HepG2 (cell line): ENCODE data around the gene GSTP1. TPM values are rescaled to one million over a fixed set of nuclear protein-coding genes. Genes with fewer than 3 reads are reported as not detected.

Experiments used
- ATAC-seq: fragments of 200-7000 bp; cut with Tn5 transposase; 3 replicates; pipeline ENCODE4 v1.9.1; 2020; ENCODE audit warnings: mild to moderate bottlenecking, moderate library complexity
- BruUV-seq: library from RNA; stranded (reverse); fragments of 400-500 nt; replicated peaks from 2 replicates; lab custom pipeline; 2021; lab: Mats Ljungman, UMichigan
- CTCF ChIA-PET: fragments of 300-600 bp; formaldehyde crosslinking; extraction: SDS; loops from one replicate; lab custom pipeline; 2021; ENCODE audit warnings: low total read pairs, inconsistent platforms, low intra/inter-chr PET ratio; lab: Yijun Ruan, JAX
- POLR2A ChIA-PET: fragments of 350-600 bp; sonication (Branson Sonifier 250); formaldehyde crosslinking; loops from one replicate; lab custom pipeline; 2020; ENCODE audit warnings: antibody characterized with exemption, inconsistent platforms; lab: Yijun Ruan, JAX
- DNase-seq: peaks from one replicate; pipeline ENCODE4 v3.0.0-alpha.2; 2015; ENCODE audit warnings: low spot score
- FAIRE-seq: peaks from 3 replicates; lab custom pipeline; 2011; peaks lifted over from hg19 to GRCh38; lab: Jason Lieb, UNC
- H2AFZ ChIP-seq: one replicate; pipeline ENCODE4 v1.6.1; 2011; ENCODE audit warnings: low read length, inconsistent platforms
- H3K27ac ChIP-seq: fragments of 300-600 bp; 3 replicates; pipeline ENCODE4 v1.8.0; 2011; ENCODE audit warnings: mixed run types, mild to moderate bottlenecking, mixed read lengths, low read length, inconsistent platforms; ENCODE audit not compliant: insufficient read depth; ENCODE audit errors: extremely low read length
- H3K27me3 ChIP-seq, 2 experiments: fragments of 200-600 bp in 1 of 2; 2 replicates in 1 of 2; 3 replicates in 1 of 2; pipeline versions ENCODE4 v1.6.0 to v1.8.0; 2011; ENCODE audit warnings: low read length in 2 of 2, mild to moderate bottlenecking in 2 of 2, moderate library complexity in 2 of 2, inconsistent platforms in 1 of 2; ENCODE audit not compliant: insufficient read depth in 2 of 2, control insufficient read depth in 1 of 2
- H3K36me3 ChIP-seq, 2 experiments: fragments of 200-600 bp in 1 of 2; replicated peaks in 1 of 2; 2 replicates in 1 of 2; 3 replicates in 1 of 2; pipeline versions ENCODE4 v1.5.1 to v1.8.0; 2011; ENCODE audit warnings: low read length in 2 of 2, inconsistent platforms in 1 of 2; ENCODE audit not compliant: insufficient read depth in 2 of 2, control insufficient read depth in 1 of 2
- H3K4me1 ChIP-seq: 2 replicates; pipeline ENCODE4 v1.5.1; 2012; ENCODE audit warnings: low read length, inconsistent platforms; ENCODE audit not compliant: insufficient read depth
- H3K4me2 ChIP-seq: 2 replicates; pipeline ENCODE4 v1.6.0; 2011; ENCODE audit warnings: low read depth, low read length, inconsistent platforms
- H3K4me3 ChIP-seq, 3 experiments: fragments of 200-600 bp in 1 of 3; sonication (generic), shearing (Covaris generic) in 1 of 3; replicated peaks in 1 of 3; 2 replicates each; pipeline ENCODE4 v1.5.1; 2011 to 2016; ENCODE audit warnings: low read length in 3 of 3, inconsistent platforms in 2 of 3, low read depth in 2 of 3, mild to moderate bottlenecking in 2 of 3, control low read depth in 1 of 3, mixed read lengths in 1 of 3; ENCODE audit not compliant: insufficient read depth in 1 of 3
- H3K79me2 ChIP-seq: one replicate; pipeline ENCODE4 v1.6.1; 2011; ENCODE audit warnings: low read length, inconsistent platforms; ENCODE audit not compliant: insufficient read depth
- H3K9ac ChIP-seq: 2 replicates; pipeline ENCODE4 v1.6.0; 2011; ENCODE audit warnings: mild to moderate bottlenecking, low read depth, low read length, inconsistent platforms; ENCODE audit not compliant: insufficient read depth
- H3K9me3 ChIP-seq: 2 replicates; pipeline ENCODE4 v1.5.1; 2012; ENCODE audit warnings: mild to moderate bottlenecking, low read length
- H4K20me1 ChIP-seq: 2 replicates; pipeline ENCODE4 v1.6.0; 2011; ENCODE audit warnings: inconsistent platforms, mild to moderate bottlenecking, low read length, moderate library complexity; ENCODE audit not compliant: insufficient read depth
- CBX2 ChIP-seq, 2 experiments: fragments of 200-600 bp in 1 of 2; sonication (generic); formaldehyde crosslinking in 1 of 2; IDR thresholded peaks; 2 replicates each; pipeline versions ENCODE4 v1.7.0 to v1.8.1; 2018 to 2022; ENCODE audit warnings: low read depth in 2 of 2, low read length in 1 of 2, mild to moderate bottlenecking in 1 of 2, missing genetic modification reagents in 1 of 2
- HES4 ChIP-seq: sonication (generic); formaldehyde crosslinking; IDR thresholded peaks from 2 replicates; pipeline ENCODE4 v1.9.0; 2021; ENCODE audit warnings: mild to moderate bottlenecking, missing genetic modification reagents, borderline replicate concordance
- KAT8 ChIP-seq: IDR thresholded peaks from 2 replicates; pipeline ENCODE4 v1.6.1; 2016; ENCODE audit warnings: missing genetic modification reagents, missing compliant biosample characterization
- KDM3A ChIP-seq: IDR thresholded peaks from 2 replicates; pipeline ENCODE4 v1.6.1; 2018; ENCODE audit warnings: low read depth, missing compliant biosample characterization
- POLR2G ChIP-seq: fragments of 200-400 bp; formaldehyde crosslinking; IDR thresholded peaks from 2 replicates; pipeline ENCODE4 v1.6.1; 2018; ENCODE audit warnings: mild to moderate bottlenecking, low read depth, low read length, moderate library complexity
- SRSF4 ChIP-seq: fragments of 200-400 bp; formaldehyde crosslinking; IDR thresholded peaks from one replicate; pipeline ENCODE4 v1.6.1; 2018; ENCODE audit warnings: mild to moderate bottlenecking, low read depth, low read length, moderate library complexity; ENCODE audit not compliant: poor library complexity, severe bottlenecking
- ZKSCAN8 ChIP-seq: IDR thresholded peaks from 2 replicates; pipeline ENCODE4 v1.6.1; 2016; ENCODE audit warnings: borderline replicate concordance, missing genetic modification reagents, missing compliant biosample characterization
- ZNF510 ChIP-seq: sonication (generic); formaldehyde crosslinking; IDR thresholded peaks from 2 replicates; pipeline ENCODE4 v1.4.0; 2020; ENCODE audit warnings: low read depth, mild to moderate bottlenecking, missing genetic modification reagents
- ZNF512B ChIP-seq: sonication (generic); formaldehyde crosslinking; IDR thresholded peaks from 2 replicates; pipeline ENCODE4 v1.5.1; 2020; ENCODE audit warnings: missing genetic modification reagents, mild to moderate bottlenecking, borderline replicate concordance
- ZNF790 ChIP-seq: sonication (generic); formaldehyde crosslinking; IDR thresholded peaks from 2 replicates; pipeline ENCODE4 v1.8.0; 2022; ENCODE audit warnings: missing genetic modification reagents, mild to moderate bottlenecking, borderline replicate concordance
- WGBS: methylation state at CpG from one replicate; pipeline ENCODE4 v1.1.6; 2017; ENCODE audit warnings: low lambda C conversion rate; 5-methylcytosine and 5-hydroxymethylcytosine counted together
- in situ Hi-C: cut with HindIII; loops from 2 replicates; pipeline ENCODE4 v1.10.0; 2017; ENCODE audit warnings: low pct_unique_long_range_greater_than_20kb; ENCODE audit not compliant: extremely low pct_ligation_motif_present
- intact Hi-C: fragments of 100-400 bp; cut with micrococcal nuclease; formaldehyde crosslinking; loops from one replicate; pipeline ENCODE4 v1.10.0; 2022; ENCODE audit not compliant: unreplicated experiment
- polyA plus RNA-seq, 8 experiments: library from polyadenylated mRNA; depleted of rRNA in 3 of 8; stranded (reverse) in 7 of 8; unstranded in 1 of 8; fragments of >200 nt; fragmentation: Illumina TruSeq in 4 of 8; extraction: Trizol in 4 of 8; gene quantifications; 2 replicates each; pipeline versions ENCODE4 v1.2.1 to v1.2.3, GENCODE V29; 2011 to 2016; ENCODE audit warnings: low read depth in 4 of 8, missing spikeins in 1 of 8, mixed read lengths in 1 of 8; ENCODE audit not compliant: insufficient read depth in 1 of 8
- total RNA-seq, 5 experiments: library from RNA; depleted of rRNA; stranded (reverse); fragments of >200 nt; fragmentation: Illumina TruSeq; extraction: Trizol; gene quantifications; 2 replicates each; pipeline ENCODE4 v1.2.3, GENCODE V29; 2016; ENCODE audit warnings: low read depth in 1 of 5
- TF ChIP-seq, protein P1 (sequence below): sonication (generic); formaldehyde crosslinking; IDR thresholded peaks from 2 replicates; pipeline ENCODE4 v1.5.1; 2020; ENCODE audit warnings: mild to moderate bottlenecking, missing genetic modification reagents, moderate library complexity
- TF ChIP-seq, protein P2 (sequence below): sonication (generic); formaldehyde crosslinking; IDR thresholded peaks from 2 replicates; pipeline ENCODE4 v1.4.0; 2020; ENCODE audit warnings: mild to moderate bottlenecking, low read depth, missing genetic modification reagents

The GSTP1 gene
- total and polyA plus RNA-seq, 2 of the 13 experiments (the other 11 are each of a cell fraction or from before 2014, with no cell fraction given): not detected

- no peaks in the 10 kb centered on the region for H3K27me3 ChIP-seq
- 0 out of 2 replicates have a peak overlapping the region, but pooled peaks have one; percentile 3 for H3K9ac ChIP-seq
- H3K4me3 ChIP-seq: no peak overlapping the region
- peaks cover 13 to 19% of the 10 kb centered on the region in 2 experiments; a peak in 3 of 5 replicates for H3K36me3 ChIP-seq
- DNase-seq (peak; percentile 35), ATAC-seq (peak; percentile 61), FAIRE-seq (no peak)
- ChIA-PET POLR2A (interaction anchor here (0.6 to 3.1 kb wide), 7 partner anchors 13 to 43 kb away, joined by 3 to 52 read pairs (median 7); partner anchors contain the start of genes ACY3 and NUDT8), CTCF (interaction anchor here (0.6 to 2.9 kb wide), 5 partner anchors 14 to 44 kb away, joined by 3 to 20 read pairs (median 7); partner anchors contain the start of gene NUDT8)
- H3K79me2 ChIP-seq: no peaks in the 10 kb centered on the region
- H3K4me1 ChIP-seq: peaks cover 45% of the 10 kb centered on the region
- in situ Hi-C loops (no loop called here), intact Hi-C loops (no loop called here)
- WGBS: 98% methylated on average over 8 of the region's 18 CpGs
- H3K4me2 ChIP-seq: no peak overlapping the region
- H4K20me1 ChIP-seq: no peaks in the 10 kb centered on the region
- no TSS peak for BruUV-seq
- no peak overlapping the region for H2AFZ ChIP-seq
- H3K27ac ChIP-seq: peak overlapping the region; percentile 28
- H3K9me3 ChIP-seq: no peaks in the 10 kb centered on the region
- TF ChIP-seq SRSF4 (no peak), ZNF512B (CRISPR knock-in tag) (no peak), ZKSCAN8 (CRISPR knock-in tag) (no peak), KAT8 (CRISPR knock-in tag) (no peak), POLR2G (no peak), CBX2 (IDR thresholded peaks at IDR 0.05; ENCODE audit: low read depth, low read length) (no peak), CBX2 (CRISPR knock-in tag; IDR thresholded peaks at IDR 0.05; ENCODE audit: low read depth) (no peak), ZNF510 (CRISPR knock-in tag) (no peak), HES4 (CRISPR knock-in tag) (0 out of 2 replicates have a peak, but pooled peaks have one; percentile 27), KDM3A (CRISPR knock-in tag) (no peak), ZNF790 (CRISPR knock-in tag) (no peak)
- TF ChIP-seq, protein P1, sequence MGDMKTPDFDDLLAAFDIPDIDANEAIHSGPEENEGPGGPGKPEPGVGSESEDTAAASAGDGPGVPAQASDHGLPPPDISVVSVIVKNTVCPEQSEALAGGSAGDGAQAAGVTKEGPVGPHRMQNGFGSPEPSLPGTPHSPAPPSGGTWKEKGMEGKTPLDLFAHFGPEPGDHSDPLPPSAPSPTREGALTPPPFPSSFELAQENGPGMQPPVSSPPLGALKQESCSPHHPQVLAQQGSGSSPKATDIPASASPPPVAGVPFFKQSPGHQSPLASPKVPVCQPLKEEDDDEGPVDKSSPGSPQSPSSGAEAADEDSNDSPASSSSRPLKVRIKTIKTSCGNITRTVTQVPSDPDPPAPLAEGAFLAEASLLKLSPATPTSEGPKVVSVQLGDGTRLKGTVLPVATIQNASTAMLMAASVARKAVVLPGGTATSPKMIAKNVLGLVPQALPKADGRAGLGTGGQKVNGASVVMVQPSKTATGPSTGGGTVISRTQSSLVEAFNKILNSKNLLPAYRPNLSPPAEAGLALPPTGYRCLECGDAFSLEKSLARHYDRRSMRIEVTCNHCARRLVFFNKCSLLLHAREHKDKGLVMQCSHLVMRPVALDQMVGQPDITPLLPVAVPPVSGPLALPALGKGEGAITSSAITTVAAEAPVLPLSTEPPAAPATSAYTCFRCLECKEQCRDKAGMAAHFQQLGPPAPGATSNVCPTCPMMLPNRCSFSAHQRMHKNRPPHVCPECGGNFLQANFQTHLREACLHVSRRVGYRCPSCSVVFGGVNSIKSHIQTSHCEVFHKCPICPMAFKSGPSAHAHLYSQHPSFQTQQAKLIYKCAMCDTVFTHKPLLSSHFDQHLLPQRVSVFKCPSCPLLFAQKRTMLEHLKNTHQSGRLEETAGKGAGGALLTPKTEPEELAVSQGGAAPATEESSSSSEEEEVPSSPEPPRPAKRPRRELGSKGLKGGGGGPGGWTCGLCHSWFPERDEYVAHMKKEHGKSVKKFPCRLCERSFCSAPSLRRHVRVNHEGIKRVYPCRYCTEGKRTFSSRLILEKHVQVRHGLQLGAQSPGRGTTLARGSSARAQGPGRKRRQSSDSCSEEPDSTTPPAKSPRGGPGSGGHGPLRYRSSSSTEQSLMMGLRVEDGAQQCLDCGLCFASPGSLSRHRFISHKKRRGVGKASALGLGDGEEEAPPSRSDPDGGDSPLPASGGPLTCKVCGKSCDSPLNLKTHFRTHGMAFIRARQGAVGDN (CRISPR knock-in tag): peak; percentile 31; the same call in 1 of the 2 replicates
- TF ChIP-seq, protein P2, sequence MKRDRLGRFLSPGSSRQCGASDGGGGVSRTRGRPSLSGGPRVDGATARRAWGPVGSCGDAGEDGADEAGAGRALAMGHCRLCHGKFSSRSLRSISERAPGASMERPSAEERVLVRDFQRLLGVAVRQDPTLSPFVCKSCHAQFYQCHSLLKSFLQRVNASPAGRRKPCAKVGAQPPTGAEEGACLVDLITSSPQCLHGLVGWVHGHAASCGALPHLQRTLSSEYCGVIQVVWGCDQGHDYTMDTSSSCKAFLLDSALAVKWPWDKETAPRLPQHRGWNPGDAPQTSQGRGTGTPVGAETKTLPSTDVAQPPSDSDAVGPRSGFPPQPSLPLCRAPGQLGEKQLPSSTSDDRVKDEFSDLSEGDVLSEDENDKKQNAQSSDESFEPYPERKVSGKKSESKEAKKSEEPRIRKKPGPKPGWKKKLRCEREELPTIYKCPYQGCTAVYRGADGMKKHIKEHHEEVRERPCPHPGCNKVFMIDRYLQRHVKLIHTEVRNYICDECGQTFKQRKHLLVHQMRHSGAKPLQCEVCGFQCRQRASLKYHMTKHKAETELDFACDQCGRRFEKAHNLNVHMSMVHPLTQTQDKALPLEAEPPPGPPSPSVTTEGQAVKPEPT: no peak
Measured at GRCh38 chr11:67614730-67615714, 31.4 kb downstream of the GSTP1 start.
